ENCODE measurements around the gene GPR68.
"Not testable (repeated sequence)": the region's sequence is repeated elsewhere in the genome, so short reads cannot be mapped to it uniquely, and the experiment has no call there.

DNA sequence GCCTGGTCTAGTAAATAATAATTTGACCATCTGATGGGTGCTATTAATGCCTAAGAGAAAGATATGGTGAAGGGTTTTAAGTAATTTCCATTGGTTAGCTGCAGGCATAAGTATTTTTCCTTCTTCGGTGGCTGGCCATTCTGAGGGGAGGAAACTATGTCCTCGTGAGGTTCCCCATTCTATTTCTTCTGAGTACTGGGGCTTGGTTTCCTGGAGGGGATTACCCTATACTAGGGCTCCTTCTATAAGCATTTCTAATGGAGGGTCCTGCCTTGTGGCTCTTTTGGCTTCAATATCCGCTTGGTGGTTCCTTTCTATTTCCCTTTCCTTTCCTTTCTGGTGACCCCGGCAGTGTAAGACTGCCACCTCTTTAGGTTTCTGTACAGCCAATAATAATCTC, 18.1 kb downstream of the GPR68 start:
- not testable (repeated sequence) for TF ChIP-seq EZH2 (IDR thresholded peaks at IDR 0.05; ENCODE audit: low read depth, unreplicated experiment); CTCF (conservative IDR thresholded peaks at IDR 0.05; ENCODE audit: low read depth in 2 of 2); POLR2AphosphoS5 (IDR thresholded peaks at IDR 0.05; ENCODE audit: low read depth)
- TF ChIP-seq, protein P1, sequence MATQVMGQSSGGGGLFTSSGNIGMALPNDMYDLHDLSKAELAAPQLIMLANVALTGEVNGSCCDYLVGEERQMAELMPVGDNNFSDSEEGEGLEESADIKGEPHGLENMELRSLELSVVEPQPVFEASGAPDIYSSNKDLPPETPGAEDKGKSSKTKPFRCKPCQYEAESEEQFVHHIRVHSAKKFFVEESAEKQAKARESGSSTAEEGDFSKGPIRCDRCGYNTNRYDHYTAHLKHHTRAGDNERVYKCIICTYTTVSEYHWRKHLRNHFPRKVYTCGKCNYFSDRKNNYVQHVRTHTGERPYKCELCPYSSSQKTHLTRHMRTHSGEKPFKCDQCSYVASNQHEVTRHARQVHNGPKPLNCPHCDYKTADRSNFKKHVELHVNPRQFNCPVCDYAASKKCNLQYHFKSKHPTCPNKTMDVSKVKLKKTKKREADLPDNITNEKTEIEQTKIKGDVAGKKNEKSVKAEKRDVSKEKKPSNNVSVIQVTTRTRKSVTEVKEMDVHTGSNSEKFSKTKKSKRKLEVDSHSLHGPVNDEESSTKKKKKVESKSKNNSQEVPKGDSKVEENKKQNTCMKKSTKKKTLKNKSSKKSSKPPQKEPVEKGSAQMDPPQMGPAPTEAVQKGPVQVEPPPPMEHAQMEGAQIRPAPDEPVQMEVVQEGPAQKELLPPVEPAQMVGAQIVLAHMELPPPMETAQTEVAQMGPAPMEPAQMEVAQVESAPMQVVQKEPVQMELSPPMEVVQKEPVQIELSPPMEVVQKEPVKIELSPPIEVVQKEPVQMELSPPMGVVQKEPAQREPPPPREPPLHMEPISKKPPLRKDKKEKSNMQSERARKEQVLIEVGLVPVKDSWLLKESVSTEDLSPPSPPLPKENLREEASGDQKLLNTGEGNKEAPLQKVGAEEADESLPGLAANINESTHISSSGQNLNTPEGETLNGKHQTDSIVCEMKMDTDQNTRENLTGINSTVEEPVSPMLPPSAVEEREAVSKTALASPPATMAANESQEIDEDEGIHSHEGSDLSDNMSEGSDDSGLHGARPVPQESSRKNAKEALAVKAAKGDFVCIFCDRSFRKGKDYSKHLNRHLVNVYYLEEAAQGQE (IDR thresholded peaks at IDR 0.05; ENCODE audit: unreplicated experiment), result not testable (repeated sequence)

All from GM23338 (cell line).